IMR-90 (cell line): Measurements from ENCODE around the gene CMIP. TPM values are rescaled to one million over a fixed set of nuclear protein-coding genes. Genes with fewer than 3 reads are reported as not detected.
A peak's percentile ranks its signal among the peaks of the same experiment; 100 is the strongest.

Experiments used
- ATAC-seq: fragments of 200-7000 bp; cut with Tn5 transposase; 2 replicates; pipeline ENCODE4 v1.9.1; 2020; ENCODE audit warnings: low read depth, mild to moderate bottlenecking, moderate library complexity
- BruUV-seq: library from RNA; stranded (reverse); fragments of 400-500 nt; replicated peaks from 2 replicates; lab custom pipeline; 2021; lab: Mats Ljungman, UMichigan
- CTCF ChIA-PET: fragments of 300-600 bp; formaldehyde crosslinking; extraction: SDS; loops from one replicate; lab custom pipeline; 2021; ENCODE audit warnings: antibody characterized with exemption; lab: Yijun Ruan, JAX
- POLR2A ChIA-PET: fragments of 300-600 bp; sonication (Branson Sonifier 250); formaldehyde crosslinking; loops from one replicate; lab custom pipeline; 2022; ENCODE audit warnings: antibody characterized with exemption; ENCODE audit not compliant: unreplicated experiment; lab: Charles Lee
- DNase-seq: peaks from one replicate; pipeline ENCODE4 v3.0.0; 2013
- H2AFZ ChIP-seq: replicated peaks from 2 replicates; pipeline ENCODE3; 2013; ENCODE audit warnings: low read length, mild to moderate bottlenecking; ENCODE audit not compliant: poor library complexity
- H2AK5ac ChIP-seq: 2 replicates; pipeline ENCODE4 v1.6.1; 2013; ENCODE audit warnings: low read depth, low read length, inconsistent platforms
- H2AK9ac ChIP-seq: replicated peaks from 2 replicates; pipeline ENCODE3; 2013; ENCODE audit warnings: mild to moderate bottlenecking, low read depth, low read length, moderate library complexity; ENCODE audit not compliant: poor library complexity
- H2BK120ac ChIP-seq: 2 replicates; pipeline ENCODE4 v1.6.1; 2013; ENCODE audit warnings: low read depth, low read length, inconsistent platforms
- H2BK15ac ChIP-seq: 3 replicates; pipeline ENCODE4 v1.6.1; 2013; ENCODE audit warnings: low read depth, low read length, inconsistent platforms
- H2BK20ac ChIP-seq: 2 replicates; pipeline ENCODE4 v1.6.1; 2013; ENCODE audit warnings: low read depth, mild to moderate bottlenecking, inconsistent platforms, low read length, moderate library complexity
- H2BK5ac ChIP-seq: 2 replicates; pipeline ENCODE4 v1.6.1; 2013; ENCODE audit warnings: mild to moderate bottlenecking, low read depth, low read length, inconsistent platforms; ENCODE audit not compliant: poor library complexity, severe bottlenecking
- H3K14ac ChIP-seq: replicated peaks from 2 replicates; pipeline ENCODE4 v1.6.1; 2013; ENCODE audit warnings: low read depth, low read length, inconsistent platforms
- H3K18ac ChIP-seq: 2 replicates; pipeline ENCODE4 v1.6.1; 2013; ENCODE audit warnings: low read depth, low read length, control low read depth
- H3K23ac ChIP-seq: 2 replicates; pipeline ENCODE4 v1.6.1; 2013; ENCODE audit warnings: low read depth, low read length, inconsistent platforms
- H3K27ac ChIP-seq: 2 replicates; pipeline ENCODE4 v1.5.1; 2013; ENCODE audit warnings: mild to moderate bottlenecking, control low read depth, low read length; ENCODE audit not compliant: insufficient read depth
- H3K27me3 ChIP-seq: 2 replicates; pipeline ENCODE4 v1.6.1; 2013; ENCODE audit warnings: low read length; ENCODE audit not compliant: control insufficient read depth, insufficient read depth
- H3K36me3 ChIP-seq: 2 replicates; pipeline ENCODE4 v1.6.1; 2013; ENCODE audit warnings: low read length, mixed read lengths; ENCODE audit not compliant: control insufficient read depth, insufficient read depth
- H3K4ac ChIP-seq: 2 replicates; pipeline ENCODE4 v1.6.1; 2013; ENCODE audit warnings: low read depth, low read length, inconsistent platforms
- H3K4me1 ChIP-seq: 2 replicates; pipeline ENCODE4 v1.6.1; 2013; ENCODE audit warnings: low read length, mixed read lengths; ENCODE audit not compliant: control insufficient read depth, insufficient read depth
- H3K4me2 ChIP-seq: 2 replicates; pipeline ENCODE4 v1.6.1; 2013; ENCODE audit warnings: low read depth, mild to moderate bottlenecking, control low read depth, low read length, moderate library complexity
- H3K4me3 ChIP-seq: 2 replicates; pipeline ENCODE4 v1.5.1; 2013; ENCODE audit warnings: low read depth, mild to moderate bottlenecking, control low read depth, low read length, moderate library complexity; ENCODE audit not compliant: insufficient read depth
- H3K56ac ChIP-seq: 2 replicates; pipeline ENCODE4 v1.6.1; 2013; ENCODE audit warnings: low read length, inconsistent platforms; ENCODE audit not compliant: insufficient read depth; ENCODE audit errors: extremely low read depth
- H3K79me1 ChIP-seq, 2 experiments: 2 replicates each; pipeline ENCODE4 v1.6.1; 2013; ENCODE audit warnings: low read length in 2 of 2, inconsistent platforms in 1 of 2, low read depth in 1 of 2
- H3K9ac ChIP-seq: 2 replicates; pipeline ENCODE4 v1.6.1; 2013; ENCODE audit warnings: low read depth, low read length, control low read depth
- H3K9me1 ChIP-seq: 2 replicates; pipeline ENCODE4 v1.6.1; 2013; ENCODE audit warnings: low read length, inconsistent platforms; ENCODE audit not compliant: insufficient read depth
- H3K9me3 ChIP-seq: 2 replicates; pipeline ENCODE4 v1.6.1; 2013; ENCODE audit warnings: low read length; ENCODE audit not compliant: control insufficient read depth, insufficient read depth
- H4K20me1 ChIP-seq: 2 replicates; pipeline ENCODE4 v1.6.1; 2013; ENCODE audit warnings: low read length, inconsistent platforms; ENCODE audit not compliant: insufficient read depth
- H4K5ac ChIP-seq: 2 replicates; pipeline ENCODE4 v1.6.1; 2013; ENCODE audit warnings: mild to moderate bottlenecking, low read depth, low read length, control low read depth
- H4K8ac ChIP-seq, 2 experiments: 2 replicates each; pipeline ENCODE4 v1.6.1; 2013; ENCODE audit warnings: low read depth in 2 of 2, low read length in 2 of 2, control low read depth in 1 of 2, inconsistent platforms in 1 of 2
- H4K91ac ChIP-seq: 2 replicates; pipeline ENCODE4 v1.6.1; 2013; ENCODE audit warnings: low read depth, low read length, inconsistent platforms; ENCODE audit not compliant: insufficient read depth
- CEBPB ChIP-seq: IDR thresholded peaks from 2 replicates; pipeline ENCODE4 v1.6.1; 2012; ENCODE audit warnings: low read depth, low read length, improper control_type of control experiment
- MXI1 ChIP-seq: IDR thresholded peaks from 2 replicates; pipeline ENCODE4 v1.6.1; 2012; ENCODE audit warnings: low read depth, mild to moderate bottlenecking, low read length, moderate library complexity, borderline replicate concordance
- USF2 ChIP-seq: fragments of 150-350 bp; IDR thresholded peaks from 2 replicates; pipeline ENCODE4 v1.6.1; 2017; ENCODE audit warnings: mild to moderate bottlenecking, antibody characterized with exemption, low read length, low read depth
- WGBS, 2 experiments: methylation state at CpG; one replicate each; pipeline versions ENCODE4 v1.1.5 to v1.1.7; 2013; ENCODE audit warnings: missing lambda C conversion rate in 2 of 2; ENCODE audit not compliant: insufficient read length in 1 of 2; ENCODE audit errors: extremely low coverage in 2 of 2; 5-methylcytosine and 5-hydroxymethylcytosine counted together
- dilution Hi-C: fragments of 300-500 bp; cut with HindIII; formaldehyde crosslinking; loops from one replicate; pipeline ENCODE4 v1.14.3; 2018; ENCODE audit warnings: low sequenced_read_pairs; ENCODE audit not compliant: unreplicated experiment
- in situ Hi-C: fragments of 300-500 bp; cut with MboI; formaldehyde crosslinking; loops from 3 replicates; pipeline ENCODE4 v1.14.3; 2019; ENCODE audit warnings: low sequenced_read_pairs, inconsistent platforms, mixed read lengths
- intact Hi-C: fragments of 100-400 bp; cut with micrococcal nuclease; formaldehyde crosslinking; loops from 2 replicates; pipeline ENCODE4 v1.10.0; 2022
- polyA plus RNA-seq, 3 experiments: library from polyadenylated mRNA; depleted of rRNA; stranded (reverse); fragments of >200 nt; gene quantifications; 2 replicates each; pipeline ENCODE4 v1.2.3, GENCODE V29; 2012; ENCODE audit warnings: low replicate concordance in 1 of 3
- total RNA-seq: library from RNA; depleted of rRNA; stranded (reverse); fragments of >200 nt; gene quantifications from 2 replicates; pipeline ENCODE4 v1.2.3, GENCODE V29; 2012

CMIP gene
- total and polyA plus RNA-seq, 2 of the 4 experiments (the other 2 are of a cell fraction): 3.2 to 11.6 TPM

- no peak overlapping the region for H2BK120ac ChIP-seq
- H3K56ac ChIP-seq: no peak overlapping the region
- no peak overlapping the region for H2BK20ac ChIP-seq
- H3K4me2 ChIP-seq: no peak overlapping the region
- H3K4ac ChIP-seq: no peak overlapping the region
- dilution Hi-C loops (no loop called here), intact Hi-C loops (no loop called here), in situ Hi-C loops (no loop called here)
- no peak overlapping the region for H2AK5ac ChIP-seq
- H3K27ac ChIP-seq: no peak overlapping the region
- H3K4me3 ChIP-seq: no peak overlapping the region
- no peak overlapping the region for H3K14ac ChIP-seq
- ATAC-seq: no peak
- ChIA-PET POLR2A (no interaction called here), CTCF (no interaction called here)
- peaks cover 11 to 26% of the 10 kb centered on the region in 2 experiments; a peak in 2 of 4 replicates for H3K79me1 ChIP-seq
- H4K91ac ChIP-seq: no peak overlapping the region
- no peak overlapping the region for H2AK9ac ChIP-seq
- WGBS, 2 experiments: 80% methylated on average over 2 of the region's 16 CpGs; no CpG with 5 or more reads in 1 of the 2 experiments
- H4K5ac ChIP-seq: no peak overlapping the region
- H3K27me3 ChIP-seq: no peaks in the 10 kb centered on the region
- no peak overlapping the region for H3K9ac ChIP-seq
- peaks cover 10% of the 10 kb centered on the region; the same call in 1 of the 2 replicates for H3K9me1 ChIP-seq
- no peak for DNase-seq
- H3K9me3 ChIP-seq: no peaks in the 10 kb centered on the region
- no peak overlapping the region for H3K18ac ChIP-seq
- H4K8ac ChIP-seq: no peak overlapping the region
- H4K20me1 ChIP-seq: peaks cover 69% of the 10 kb centered on the region
- TF ChIP-seq USF2: no peak
- peak; percentile 38; the same call in 1 of the 2 replicates for TF ChIP-seq CEBPB
- TF ChIP-seq MXI1: no peak
- no peak overlapping the region for H3K23ac ChIP-seq
- no TSS peak for BruUV-seq
- H3K36me3 ChIP-seq: peaks cover 1% of the 10 kb centered on the region; the same call in 1 of the 2 replicates
- H2AFZ ChIP-seq: no peak overlapping the region
- no peak overlapping the region for H2BK15ac ChIP-seq
- H2BK5ac ChIP-seq: no peak overlapping the region
- H3K4me1 ChIP-seq: peaks cover 23% of the 10 kb centered on the region
Observed at GRCh38 chr16:81636298-81636993, 191.8 kb downstream of the CMIP start.
